DOHH2 (cell line): ENCODE measurements around the gene INPP4A.

ENCODE experiments used
- EZH2phosphoT487 ChIP-seq: fragments of 200-600 bp; sonication (generic); IDR thresholded peaks from 2 replicates; pipeline ENCODE4 v1.6.1; 2017; ENCODE audit warnings: borderline replicate concordance, mild to moderate bottlenecking, antibody characterized with exemption, low read length, moderate library complexity, mixed read lengths
- TF ChIP-seq, protein P1 (sequence below): fragments of 200-600 bp; sonication (generic); IDR thresholded peaks from one replicate; pipeline ENCODE4 v1.5.1; 2014; ENCODE audit warnings: antibody characterized with exemption, mild to moderate bottlenecking, low read depth, low read length; ENCODE audit not compliant: poor library complexity, severe bottlenecking

DNA sequence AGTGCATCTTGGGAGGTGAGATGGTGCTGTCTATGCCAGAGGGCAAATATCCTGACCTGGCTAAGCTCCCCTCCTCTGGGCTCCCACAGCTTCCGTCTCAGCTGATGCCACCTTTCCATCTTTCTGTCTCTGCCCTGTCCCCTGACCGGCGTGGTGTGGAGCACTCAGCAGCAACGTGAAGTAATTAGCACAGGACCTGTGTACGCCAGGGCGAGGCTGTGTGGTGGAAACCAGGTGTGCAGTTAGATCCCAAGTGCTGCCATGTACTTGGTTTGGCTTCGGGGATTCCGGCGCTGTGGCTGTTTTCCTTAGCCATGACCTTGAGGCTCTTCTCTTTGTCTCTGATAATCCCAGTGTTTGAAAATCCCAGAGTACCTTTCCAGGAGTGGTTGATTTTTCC, 127.1 kb downstream of the INPP4A start:
- TF ChIP-seq, protein P1, sequence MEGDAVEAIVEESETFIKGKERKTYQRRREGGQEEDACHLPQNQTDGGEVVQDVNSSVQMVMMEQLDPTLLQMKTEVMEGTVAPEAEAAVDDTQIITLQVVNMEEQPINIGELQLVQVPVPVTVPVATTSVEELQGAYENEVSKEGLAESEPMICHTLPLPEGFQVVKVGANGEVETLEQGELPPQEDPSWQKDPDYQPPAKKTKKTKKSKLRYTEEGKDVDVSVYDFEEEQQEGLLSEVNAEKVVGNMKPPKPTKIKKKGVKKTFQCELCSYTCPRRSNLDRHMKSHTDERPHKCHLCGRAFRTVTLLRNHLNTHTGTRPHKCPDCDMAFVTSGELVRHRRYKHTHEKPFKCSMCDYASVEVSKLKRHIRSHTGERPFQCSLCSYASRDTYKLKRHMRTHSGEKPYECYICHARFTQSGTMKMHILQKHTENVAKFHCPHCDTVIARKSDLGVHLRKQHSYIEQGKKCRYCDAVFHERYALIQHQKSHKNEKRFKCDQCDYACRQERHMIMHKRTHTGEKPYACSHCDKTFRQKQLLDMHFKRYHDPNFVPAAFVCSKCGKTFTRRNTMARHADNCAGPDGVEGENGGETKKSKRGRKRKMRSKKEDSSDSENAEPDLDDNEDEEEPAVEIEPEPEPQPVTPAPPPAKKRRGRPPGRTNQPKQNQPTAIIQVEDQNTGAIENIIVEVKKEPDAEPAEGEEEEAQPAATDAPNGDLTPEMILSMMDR, result no peak
- TF ChIP-seq EZH2phosphoT487, result no peak
